A673 (cell line): ENCODE results near the gene CAPN7. TPM values are rescaled to one million over a fixed set of nuclear protein-coding genes. Genes with fewer than 3 reads are reported as not detected.

Experiments
- BruUV-seq: library from RNA; stranded (reverse); fragments of 400-500 nt; replicated peaks from 2 replicates; lab custom pipeline; 2021; lab: Mats Ljungman, UMichigan
- CTCF ChIA-PET: fragments of 300-600 bp; sonication (Branson Sonifier 250); formaldehyde crosslinking; loops from one replicate; lab custom pipeline; 2022; ENCODE audit warnings: antibody characterized with exemption; lab: Charles Lee
- POLR2A ChIA-PET: fragments of 300-600 bp; sonication (Branson Sonifier 250); formaldehyde crosslinking; loops from one replicate; lab custom pipeline; 2022; ENCODE audit warnings: antibody characterized with exemption; ENCODE audit not compliant: low non-redundant PET; lab: Charles Lee
- DNase-seq: peaks from one replicate; pipeline ENCODE4 v3.0.0-alpha.2; 2015; ENCODE audit warnings: low spot score
- H3K27ac ChIP-seq: fragments of 200-600 bp; sonication (generic); 2 replicates; pipeline ENCODE4 v1.5.1; 2016; ENCODE audit warnings: mixed run types, low read depth, mild to moderate bottlenecking, mixed read lengths, antibody characterized with exemption, low read length; ENCODE audit not compliant: poor library complexity, severe bottlenecking
- H3K27me3 ChIP-seq: fragments of 200-600 bp; sonication (generic); replicated peaks from 2 replicates; pipeline ENCODE4 v1.6.1; 2017; ENCODE audit warnings: mixed run types, low read depth, mild to moderate bottlenecking, mixed read lengths, antibody characterized with exemption, low read length; ENCODE audit not compliant: insufficient read depth, poor library complexity
- H3K36me3 ChIP-seq: fragments of 200-600 bp; sonication (generic); 2 replicates; pipeline ENCODE4 v1.6.1; 2016; ENCODE audit warnings: mixed run types, mild to moderate bottlenecking, mixed read lengths, antibody characterized with exemption, low read length; ENCODE audit not compliant: insufficient read depth, poor library complexity, severe bottlenecking
- H3K4me1 ChIP-seq: fragments of 200-600 bp; sonication (generic); 2 replicates; pipeline ENCODE4 v1.6.1; 2017; ENCODE audit warnings: mixed run types, mild to moderate bottlenecking, mixed read lengths, antibody characterized with exemption, low read length; ENCODE audit not compliant: insufficient read depth, poor library complexity, severe bottlenecking
- H3K4me3 ChIP-seq: fragments of 200-600 bp; sonication (generic); 2 replicates; pipeline ENCODE4 v1.5.1; 2016; ENCODE audit warnings: low read depth, mixed run types, mild to moderate bottlenecking, mixed read lengths, low read length; ENCODE audit not compliant: poor library complexity, severe bottlenecking
- H3K9me3 ChIP-seq: fragments of 200-600 bp; sonication (generic); 2 replicates; pipeline ENCODE4 v1.6.1; 2016; ENCODE audit warnings: mixed run types, low read depth, mild to moderate bottlenecking, mixed read lengths, antibody characterized with exemption, low read length; ENCODE audit not compliant: poor library complexity, severe bottlenecking
- CTCF ChIP-seq: fragments of 300-800, 200-600 bp; sonication (generic); conservative IDR thresholded peaks from 2 replicates; pipeline ENCODE4 v1.5.1; 2017; ENCODE audit warnings: low read depth, mild to moderate bottlenecking, antibody characterized with exemption, low read length, moderate library complexity, mixed read lengths
- EZH2 ChIP-seq: fragments of 200-600 bp; sonication (generic); IDR thresholded peaks from 2 replicates; pipeline ENCODE4 v1.6.1; 2017; ENCODE audit warnings: borderline replicate concordance, low read depth, mild to moderate bottlenecking, mixed read lengths, antibody characterized with exemption, low read length; ENCODE audit not compliant: poor library complexity, severe bottlenecking
- intact Hi-C: fragments of 100-400 bp; cut with micrococcal nuclease; formaldehyde crosslinking; loops from one replicate; pipeline ENCODE4 v1.10.0; 2022; ENCODE audit not compliant: unreplicated experiment
- total RNA-seq: library from RNA; stranded (reverse); gene quantifications from 2 replicates; pipeline ENCODE4 v1.2.3, GENCODE V29; 2021

CAPN7 gene
- total RNA-seq, 1 experiment from 2014 or later: 38.6 TPM

- TF ChIP-seq CTCF (no peak), EZH2 (no peak)
Observed at GRCh38 chr3:15181511-15181910, 24.5 kb upstream of the CAPN7 start.

DNA sequence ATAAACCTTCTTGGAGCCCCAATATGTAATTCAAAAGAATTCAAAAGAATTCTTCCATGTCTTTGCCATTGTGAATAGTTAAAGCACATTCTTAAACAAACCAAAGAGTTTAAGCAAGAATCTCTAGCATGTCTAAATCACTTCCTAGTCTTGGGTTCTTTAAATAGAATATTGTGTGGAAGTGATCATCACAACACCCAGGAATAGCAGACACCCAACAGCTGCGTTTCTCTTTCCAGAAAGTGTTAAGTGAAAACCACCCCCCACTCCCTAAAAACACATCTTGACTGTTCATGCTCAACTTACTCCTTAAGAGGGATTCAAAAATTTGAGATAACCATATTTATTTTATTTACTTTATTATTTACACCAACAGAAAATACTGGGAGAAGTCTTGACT is 24.1 kb upstream of the CAPN7 start:
- Histone ChIP-seq H3K36me3 (no peaks in the 10 kb centered on the region), H3K9me3 (no peaks in the 10 kb centered on the region), H3K27ac (no peak overlapping the region), H3K27me3 (peaks cover 43% of the 10 kb centered on the region), H3K4me3 (no peak overlapping the region), H3K4me1 (no peaks in the 10 kb centered on the region)
- POLR2A ChIA-PET: no interaction called here
- intact Hi-C loops: no loop called here
- CTCF ChIA-PET: no interaction called here
- TF ChIP-seq EZH2 (no peak), CTCF (no peak)
- no TSS peak for BruUV-seq
- no peak for DNase-seq

More at GRCh38 chr3:15181511-15181910, 24.5 kb upstream of the CAPN7 start:
- H3K27me3 ChIP-seq: peaks cover 47% of the 10 kb centered on the region
- H3K36me3 ChIP-seq: no peaks in the 10 kb centered on the region
- CTCF ChIA-PET: no interaction called here
- intact Hi-C loops: no loop called here
- no peaks in the 10 kb centered on the region for H3K9me3 ChIP-seq
- no peak overlapping the region for H3K27ac ChIP-seq
- POLR2A ChIA-PET: no interaction called here
- no peak for DNase-seq
- no peak overlapping the region for H3K4me3 ChIP-seq
- no TSS peak for BruUV-seq
- H3K4me1 ChIP-seq: no peaks in the 10 kb centered on the region

DNA sequence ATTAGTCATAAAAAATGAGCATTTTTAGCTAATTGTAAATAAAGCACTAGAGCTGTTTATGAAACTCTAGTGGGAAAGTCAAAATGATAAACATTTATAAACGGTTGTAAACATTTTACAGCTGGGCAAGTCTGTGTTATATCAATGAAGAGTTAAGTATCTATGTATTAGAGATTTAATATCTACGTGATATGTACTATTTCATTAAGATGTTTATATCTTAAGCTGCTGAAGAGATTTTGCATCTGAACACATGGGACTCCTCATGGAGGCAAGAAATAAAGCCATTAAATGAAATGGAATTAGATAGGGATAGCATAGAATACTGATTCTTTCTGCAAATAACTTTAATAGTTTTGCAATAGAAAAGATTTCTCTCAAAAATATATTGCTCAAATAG is 23.0 kb upstream of the CAPN7 start:
- H3K4me1 ChIP-seq: no peaks in the 10 kb centered on the region
- no peak for TF ChIP-seq EZH2
- no peak for TF ChIP-seq CTCF
- no peaks in the 10 kb centered on the region for H3K36me3 ChIP-seq
- intact Hi-C loops: no loop called here
- BruUV-seq: no TSS peak
- H3K9me3 ChIP-seq: no peaks in the 10 kb centered on the region
- H3K27me3 ChIP-seq: peaks cover 37% of the 10 kb centered on the region
- ChIA-PET CTCF (no interaction called here), POLR2A (no interaction called here)
- H3K4me3 ChIP-seq: no peak overlapping the region
- DNase-seq: no peak
- H3K27ac ChIP-seq: no peak overlapping the region
